H9 (cell line): ENCODE results near the gene TCF21. TPM values are rescaled to one million over a fixed set of nuclear protein-coding genes. Genes with fewer than 3 reads are reported as not detected.

Source experiments
- DNase-seq: peaks from one replicate; pipeline ENCODE4 v3.0.0-alpha.2; 2017
- H2AFZ ChIP-seq: one replicate; pipeline ENCODE4 v1.6.1; 2013; ENCODE audit warnings: mild to moderate bottlenecking, low read length, control low read depth, moderate library complexity
- H2AK5ac ChIP-seq: 2 replicates; pipeline ENCODE4 v1.6.1; 2013; ENCODE audit warnings: low read length, control low read depth, mixed read lengths; ENCODE audit not compliant: insufficient read length
- H2BK120ac ChIP-seq: one replicate; pipeline ENCODE4 v1.6.1; 2013; ENCODE audit warnings: low read depth, mild to moderate bottlenecking, low read length, control low read depth, inconsistent platforms; ENCODE audit not compliant: poor library complexity, severe bottlenecking
- H2BK12ac ChIP-seq: 2 replicates; pipeline ENCODE4 v1.6.1; 2013; ENCODE audit warnings: low read length, control low read depth, mixed read lengths, low read depth; ENCODE audit not compliant: insufficient read length
- H2BK15ac ChIP-seq: 2 replicates; pipeline ENCODE4 v1.6.1; 2013; ENCODE audit warnings: low read depth, low read length, control low read depth
- H2BK20ac ChIP-seq: one replicate; pipeline ENCODE4 v1.6.1; 2013; ENCODE audit warnings: low read depth, mild to moderate bottlenecking, low read length, control low read depth, inconsistent platforms; ENCODE audit not compliant: poor library complexity, severe bottlenecking
- H2BK5ac ChIP-seq: 2 replicates; pipeline ENCODE4 v1.6.1; 2013; ENCODE audit warnings: low read length, control low read depth, mixed read lengths; ENCODE audit not compliant: insufficient read length
- H3K14ac ChIP-seq: 2 replicates; pipeline ENCODE4 v1.6.1; 2013; ENCODE audit warnings: low read length, control low read depth; ENCODE audit not compliant: insufficient read depth
- H3K18ac ChIP-seq: 2 replicates; pipeline ENCODE4 v1.6.1; 2013; ENCODE audit warnings: low read depth, mild to moderate bottlenecking, mixed read lengths, low read length, control low read depth; ENCODE audit not compliant: insufficient read length
- H3K23ac ChIP-seq: 2 replicates; pipeline ENCODE4 v1.6.1; 2013; ENCODE audit warnings: low read length, control low read depth, mixed read lengths, low read depth; ENCODE audit not compliant: insufficient read length
- H3K23me2 ChIP-seq: 2 replicates; pipeline ENCODE4 v1.6.1; 2013; ENCODE audit warnings: low read depth, mild to moderate bottlenecking, mixed read lengths, low read length, control low read depth; ENCODE audit not compliant: insufficient read length, poor library complexity, severe bottlenecking
- H3K27ac ChIP-seq: 2 replicates; pipeline ENCODE4 v1.5.1; 2013; ENCODE audit warnings: low read length, control low read depth, mixed read lengths, low read depth; ENCODE audit not compliant: insufficient read length
- H3K27me3 ChIP-seq: 2 replicates; pipeline ENCODE4 v1.6.1; 2013; ENCODE audit warnings: low read length, control low read depth, inconsistent platforms; ENCODE audit not compliant: insufficient read depth
- H3K4ac ChIP-seq: 2 replicates; pipeline ENCODE4 v1.6.1; 2013; ENCODE audit warnings: low read depth, mild to moderate bottlenecking, control low read depth, inconsistent platforms, low read length, moderate library complexity
- H3K4me1 ChIP-seq: 2 replicates; pipeline ENCODE4 v1.6.1; 2013; ENCODE audit warnings: low read length, control low read depth, inconsistent platforms; ENCODE audit not compliant: insufficient read depth
- H3K4me2 ChIP-seq: 2 replicates; pipeline ENCODE4 v1.6.1; 2013; ENCODE audit warnings: low read length, control low read depth, mixed read lengths; ENCODE audit not compliant: insufficient read length, insufficient read depth
- H3K56ac ChIP-seq: 2 replicates; pipeline ENCODE4 v1.6.1; 2013; ENCODE audit warnings: low read depth, mild to moderate bottlenecking, mixed read lengths, low read length, control low read depth; ENCODE audit not compliant: insufficient read length
- H3K79me1 ChIP-seq: 2 replicates; pipeline ENCODE4 v1.6.1; 2013; ENCODE audit warnings: low read depth, mild to moderate bottlenecking, moderate library complexity, low read length, control low read depth, inconsistent platforms; ENCODE audit not compliant: insufficient read depth, poor library complexity, severe bottlenecking
- H3K79me2 ChIP-seq: 2 replicates; pipeline ENCODE4 v1.6.1; 2013; ENCODE audit warnings: low read length, control low read depth, inconsistent platforms; ENCODE audit not compliant: insufficient read depth
- H3K9ac ChIP-seq: 2 replicates; pipeline ENCODE4 v1.6.1; 2013; ENCODE audit warnings: low read length, control low read depth, mixed read lengths; ENCODE audit not compliant: insufficient read length; ENCODE audit errors: extremely low read depth
- H3K9me3 ChIP-seq: one replicate; pipeline ENCODE4 v1.6.1; 2013; ENCODE audit warnings: low read depth, low read length, inconsistent platforms; ENCODE audit not compliant: control insufficient read depth
- H3T11ph ChIP-seq: one replicate; pipeline ENCODE4 v1.6.1; 2013; ENCODE audit warnings: mild to moderate bottlenecking, low read length, control low read depth, inconsistent platforms
- H4K20me1 ChIP-seq: one replicate; pipeline ENCODE4 v1.6.1; 2013; ENCODE audit not compliant: control insufficient read depth, insufficient read length, insufficient read depth
- H4K5ac ChIP-seq: 2 replicates; pipeline ENCODE4 v1.6.1; 2013; ENCODE audit warnings: low read depth, mild to moderate bottlenecking, mixed read lengths, low read length, control low read depth; ENCODE audit not compliant: insufficient read length
- H4K8ac ChIP-seq: replicated peaks from 2 replicates; pipeline ENCODE4 v1.6.1; 2013; ENCODE audit warnings: low read length, control low read depth, mixed read lengths, low read depth; ENCODE audit not compliant: insufficient read length
- H4K91ac ChIP-seq: 2 replicates; pipeline ENCODE4 v1.6.1; 2013; ENCODE audit warnings: low read depth, mild to moderate bottlenecking, moderate library complexity, mixed read lengths, low read length, control low read depth; ENCODE audit not compliant: insufficient read length
- H3K27ac Mint-ChIP-seq, 3 experiments: 2 replicates in 2 of 3; 3 replicates in 1 of 3; pipeline ENCODE4 v1.8.0; 2020 to 2021; ENCODE audit warnings: mixed read lengths in 3 of 3, mild to moderate bottlenecking in 1 of 3, moderate library complexity in 1 of 3
- H3K27me3 Mint-ChIP-seq: 2 replicates; pipeline ENCODE4 v1.8.0; 2021; ENCODE audit warnings: low read depth, mild to moderate bottlenecking, moderate library complexity, mixed read lengths
- H3K36me3 Mint-ChIP-seq, 3 experiments: 2 replicates in 2 of 3; 3 replicates in 1 of 3; pipeline ENCODE4 v1.8.0; 2020 to 2021; ENCODE audit warnings: low read depth in 3 of 3, mixed read lengths in 3 of 3; ENCODE audit not compliant: insufficient read depth in 1 of 3
- H3K4me1 Mint-ChIP-seq, 2 experiments: 2 replicates each; pipeline ENCODE4 v1.8.0; 2020; ENCODE audit warnings: mixed read lengths in 2 of 2
- H3K4me3 Mint-ChIP-seq, 2 experiments: 2 replicates in 1 of 2; 3 replicates in 1 of 2; pipeline ENCODE4 v1.8.0; 2020 to 2021; ENCODE audit warnings: mild to moderate bottlenecking in 2 of 2, mixed read lengths in 2 of 2, moderate library complexity in 1 of 2
- H3K9me3 Mint-ChIP-seq, 2 experiments: 2 replicates in 1 of 2; 3 replicates in 1 of 2; pipeline ENCODE4 v1.8.0; 2020; ENCODE audit warnings: mild to moderate bottlenecking in 2 of 2, mixed read lengths in 2 of 2, moderate library complexity in 1 of 2
- CTCF ChIP-seq: fragments of 200-600 bp; sonication (generic); conservative IDR thresholded peaks from 3 replicates; pipeline ENCODE4 v1.8.0; 2021; ENCODE audit warnings: antibody characterized with exemption, mild to moderate bottlenecking
- WGBS: extraction: QIAGEN DNeasy Blood & Tissue Kit; methylation state at CpG from one replicate; pipeline ENCODE4 v1.1.7; 2013; ENCODE audit warnings: missing lambda C conversion rate, low lambda C conversion rate, mixed read lengths; ENCODE audit not compliant: insufficient read length; ENCODE audit errors: extremely low coverage; 5-methylcytosine and 5-hydroxymethylcytosine counted together
- total RNA-seq: library from RNA; stranded (reverse); gene quantifications from 2 replicates; pipeline ENCODE4 v1.2.1, GENCODE V29; 2021

The TCF21 gene
- total RNA-seq, 1 experiment from 2014 or later: not detected

- no peak overlapping the region for H2AFZ ChIP-seq
- WGBS: no CpG with 5 or more reads among the region's 6 CpGs
Observed at GRCh38 chr6:133921249-133921859, 32.4 kb downstream of the TCF21 start.

More at GRCh38 chr6:133921249-133921859, 32.4 kb downstream of the TCF21 start:
- Histone ChIP-seq H3K27me3 (no peaks in the 10 kb centered on the region), H4K91ac (no peak overlapping the region), H2BK120ac (no peak overlapping the region), H3K23me2 (no peaks in the 10 kb centered on the region), H3K27ac (no peak overlapping the region), H2BK20ac (no peak overlapping the region), H2BK15ac (no peak overlapping the region), H2AK5ac (no peak overlapping the region), H3K14ac (no peak overlapping the region), H4K8ac (no peak overlapping the region), H3K9ac (no peak overlapping the region), H3T11ph (no peak overlapping the region), H4K20me1 (no peaks in the 10 kb centered on the region), H3K9me3 (no peaks in the 10 kb centered on the region), H3K56ac (no peak overlapping the region), H2BK5ac (no peak overlapping the region), H4K5ac (no peak overlapping the region), H2BK12ac (no peak overlapping the region), H3K79me2 (no peaks in the 10 kb centered on the region), H3K18ac (no peak overlapping the region), H3K4me2 (no peak overlapping the region), H3K23ac (no peak overlapping the region), H3K4me1 (peaks cover 2% of the 10 kb centered on the region; the same call in 1 of the 2 replicates), H3K4ac (no peak overlapping the region), H3K79me1 (no peaks in the 10 kb centered on the region)
- Mint-ChIP-seq H3K4me1 (peaks cover 17 to 23% of the 10 kb centered on the region in 2 experiments), H3K27ac (no peak overlapping the region), H3K27me3 (no peaks in the 10 kb centered on the region), H3K36me3 (no peaks in the 10 kb centered on the region), H3K9me3 (no peaks in the 10 kb centered on the region), H3K4me3 (no peak overlapping the region)
- peak; percentile 73 for DNase-seq
- TF ChIP-seq CTCF: peak; percentile 93
